Neural progenitor cell (in vitro differentiated cells): Measurements from ENCODE around the gene NPIPA7. TPM values are rescaled to one million over a fixed set of nuclear protein-coding genes. Genes with fewer than 3 reads are reported as not detected.
"Not testable (repeated sequence)": the region's sequence is repeated elsewhere in the genome, so short reads cannot be mapped to it uniquely, and the experiment has no call there.

Experiments used
- DNase-seq: peaks from one replicate; pipeline ENCODE4 v3.0.0-alpha.2; 2016; ENCODE audit warnings: low spot score
- H2AFZ ChIP-seq: fragments of 200-600 bp; sonication (generic); replicated peaks from 2 replicates; pipeline ENCODE4 v1.6.1; 2016; ENCODE audit warnings: antibody characterized with exemption
- H3F3A ChIP-seq: fragments of 200-600 bp; sonication (generic); 2 replicates; pipeline ENCODE4 v1.6.1; 2016; ENCODE audit warnings: antibody characterized with exemption, low read depth
- H3K27ac ChIP-seq: fragments of 200-600 bp; sonication (generic); 2 replicates; pipeline ENCODE4 v1.5.1; 2016; ENCODE audit warnings: mild to moderate bottlenecking
- H3K27me3 ChIP-seq: fragments of 200-600 bp; sonication (generic); 2 replicates; pipeline ENCODE4 v1.6.1; 2016; ENCODE audit warnings: mild to moderate bottlenecking, moderate library complexity
- H3K36me3 ChIP-seq: fragments of 200-600 bp; sonication (generic); 2 replicates; pipeline ENCODE4 v1.5.1; 2016
- H3K4me1 ChIP-seq: fragments of 200-600 bp; sonication (generic); 2 replicates; pipeline ENCODE4 v1.6.1; 2016; ENCODE audit warnings: mixed run types
- H3K4me2 ChIP-seq: fragments of 200-600 bp; sonication (generic); 2 replicates; pipeline ENCODE4 v1.6.1; 2016
- H3K4me3 ChIP-seq: fragments of 200-600 bp; sonication (generic); 2 replicates; pipeline ENCODE4 v1.5.1; 2016
- H3K79me2 ChIP-seq: fragments of 200-600 bp; sonication (generic); 2 replicates; pipeline ENCODE4 v1.6.1; 2016; ENCODE audit warnings: low read depth
- H3K9ac ChIP-seq: fragments of 200-600 bp; sonication (generic); 2 replicates; pipeline ENCODE4 v1.6.1; 2016
- H3K9me3 ChIP-seq: fragments of 200-600 bp; sonication (generic); 2 replicates; pipeline ENCODE4 v1.5.1; 2016; ENCODE audit warnings: low read depth
- H4K20me1 ChIP-seq: fragments of 200-600 bp; sonication (generic); 2 replicates; pipeline ENCODE4 v1.6.1; 2016; ENCODE audit warnings: low read depth
- H3K27ac Mint-ChIP-seq: 3 replicates; pipeline ENCODE4 v1.8.0; 2021; ENCODE audit warnings: mixed read lengths
- H3K27me3 Mint-ChIP-seq: 2 replicates; pipeline ENCODE4 v1.8.0; 2022; ENCODE audit warnings: low read depth, mild to moderate bottlenecking, inconsistent platforms, moderate library complexity, mixed read lengths; ENCODE audit not compliant: insufficient read depth
- H3K36me3 Mint-ChIP-seq: 3 replicates; pipeline ENCODE4 v1.8.0; 2021; ENCODE audit warnings: mixed read lengths
- H3K4me1 Mint-ChIP-seq: 3 replicates; pipeline ENCODE4 v1.8.0; 2021; ENCODE audit warnings: mixed read lengths
- H3K4me3 Mint-ChIP-seq: 3 replicates; pipeline ENCODE4 v1.8.0; 2021; ENCODE audit warnings: mild to moderate bottlenecking, moderate library complexity, mixed read lengths
- H3K9me3 Mint-ChIP-seq: 3 replicates; pipeline ENCODE4 v1.8.0; 2020; ENCODE audit warnings: mixed read lengths
- total RNA-seq: library from RNA; depleted of rRNA; stranded (reverse); fragments of >200 nt; gene quantifications from 2 replicates; pipeline ENCODE4 v1.2.3, GENCODE V29; 2015; ENCODE audit warnings: low replicate concordance

NPIPA7 gene
- total RNA-seq, 1 donor from 2014 or later, result 5.9 TPM

- H4K20me1 ChIP-seq, H2AFZ ChIP-seq, H3K27ac Mint-ChIP-seq, H3K4me3 Mint-ChIP-seq, H3K27me3 ChIP-seq, H3K27me3 Mint-ChIP-seq, DNase-seq, H3K9ac ChIP-seq, H3K9me3 Mint-ChIP-seq, H3K4me3 ChIP-seq, H3K36me3 Mint-ChIP-seq, H3K79me2 ChIP-seq, H3K4me2 ChIP-seq, H3F3A ChIP-seq, H3K36me3 ChIP-seq, H3K9me3 ChIP-seq, H3K4me1 ChIP-seq, H3K27ac ChIP-seq, H3K4me1 Mint-ChIP-seq: not testable (repeated sequence)
Observed at GRCh38 chr16:16365851-16366250, 13.1 kb upstream of the NPIPA7 start.

GRCh38 chr16:16366552-16367284 lies 12.2 kb upstream of the NPIPA7 start:
- H3K4me3 Mint-ChIP-seq, H3K36me3 ChIP-seq, H3K4me1 Mint-ChIP-seq, H3K79me2 ChIP-seq, H3K4me1 ChIP-seq, H3K9ac ChIP-seq, H3K9me3 Mint-ChIP-seq, DNase-seq, H3K4me3 ChIP-seq, H3F3A ChIP-seq, H3K27me3 ChIP-seq, H3K27ac ChIP-seq, H2AFZ ChIP-seq, H3K9me3 ChIP-seq, H4K20me1 ChIP-seq, H3K27ac Mint-ChIP-seq, H3K36me3 Mint-ChIP-seq, H3K4me2 ChIP-seq, H3K27me3 Mint-ChIP-seq: not testable (repeated sequence)

GRCh38 chr16:16367285-16367628 lies 11.7 kb upstream of the NPIPA7 start:
- H3K27me3 Mint-ChIP-seq, H3K79me2 ChIP-seq, H3K4me3 Mint-ChIP-seq, H3K36me3 Mint-ChIP-seq, H3K27me3 ChIP-seq, H4K20me1 ChIP-seq, DNase-seq, H3K27ac Mint-ChIP-seq, H3K4me1 ChIP-seq, H3F3A ChIP-seq, H3K4me3 ChIP-seq, H3K27ac ChIP-seq, H3K9ac ChIP-seq, H3K36me3 ChIP-seq, H2AFZ ChIP-seq, H3K9me3 ChIP-seq, H3K4me1 Mint-ChIP-seq, H3K9me3 Mint-ChIP-seq, H3K4me2 ChIP-seq: not testable (repeated sequence)

DNA sequence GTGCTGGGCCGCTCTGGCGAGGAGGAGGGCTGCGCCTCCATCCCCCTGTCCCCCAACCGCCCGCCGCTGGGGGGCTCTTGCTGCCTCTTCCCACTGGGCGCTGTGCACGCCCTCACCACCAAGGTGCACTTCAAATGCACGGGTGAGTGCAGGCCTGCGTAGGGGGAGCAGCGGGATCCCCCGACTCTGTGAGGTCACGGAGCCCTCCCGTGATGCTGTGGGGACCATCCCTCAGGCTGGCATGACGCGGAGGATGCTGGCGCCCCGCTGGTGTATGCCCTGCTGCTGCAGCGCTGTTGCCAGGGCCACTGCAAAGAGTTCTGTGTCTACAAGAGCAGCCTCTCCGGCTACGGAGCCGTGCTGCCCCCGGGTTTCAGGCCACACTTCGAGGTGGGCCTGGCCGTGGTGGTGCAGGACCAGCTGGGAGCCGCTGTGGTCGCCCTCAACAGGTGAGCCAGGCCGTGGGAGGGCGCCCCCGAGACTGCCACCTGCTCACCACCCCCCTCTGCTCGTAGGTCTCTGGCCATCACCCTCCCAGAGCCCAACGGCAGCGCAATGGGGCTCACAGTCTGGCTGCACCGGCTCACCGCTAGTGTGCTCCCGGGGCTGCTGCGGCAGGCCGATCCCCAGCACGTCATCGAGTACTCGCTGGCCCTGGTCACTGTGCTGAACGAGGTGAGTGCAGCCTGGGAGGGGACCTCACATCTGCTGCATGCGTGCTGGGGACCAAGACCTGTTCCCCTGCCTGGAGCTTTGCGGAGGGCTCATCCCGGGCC lies 9.7 kb upstream of the NPIPA7 start:
- DNase-seq, H3K27me3 Mint-ChIP-seq, H3K9me3 ChIP-seq, H3K4me1 Mint-ChIP-seq, H2AFZ ChIP-seq, H3K9me3 Mint-ChIP-seq, H3K27me3 ChIP-seq, H3K79me2 ChIP-seq, H3F3A ChIP-seq, H3K36me3 ChIP-seq, H3K4me1 ChIP-seq, H3K4me3 Mint-ChIP-seq, H3K4me2 ChIP-seq, H3K4me3 ChIP-seq, H4K20me1 ChIP-seq, H3K36me3 Mint-ChIP-seq, H3K27ac ChIP-seq, H3K27ac Mint-ChIP-seq, H3K9ac ChIP-seq: not testable (repeated sequence)

GRCh38 chr16:16371136-16371735 lies 7.7 kb upstream of the NPIPA7 start:
- not testable (repeated sequence) for H3K79me2 ChIP-seq, H4K20me1 ChIP-seq, H3K36me3 ChIP-seq, H3K4me3 Mint-ChIP-seq, H3F3A ChIP-seq, H3K9me3 ChIP-seq, H3K4me2 ChIP-seq, H3K27me3 Mint-ChIP-seq, H3K36me3 Mint-ChIP-seq, H3K27me3 ChIP-seq, H3K9me3 Mint-ChIP-seq, H3K4me3 ChIP-seq, H3K4me1 Mint-ChIP-seq, H3K27ac Mint-ChIP-seq, H3K9ac ChIP-seq, DNase-seq, H3K27ac ChIP-seq, H2AFZ ChIP-seq, H3K4me1 ChIP-seq

DNA sequence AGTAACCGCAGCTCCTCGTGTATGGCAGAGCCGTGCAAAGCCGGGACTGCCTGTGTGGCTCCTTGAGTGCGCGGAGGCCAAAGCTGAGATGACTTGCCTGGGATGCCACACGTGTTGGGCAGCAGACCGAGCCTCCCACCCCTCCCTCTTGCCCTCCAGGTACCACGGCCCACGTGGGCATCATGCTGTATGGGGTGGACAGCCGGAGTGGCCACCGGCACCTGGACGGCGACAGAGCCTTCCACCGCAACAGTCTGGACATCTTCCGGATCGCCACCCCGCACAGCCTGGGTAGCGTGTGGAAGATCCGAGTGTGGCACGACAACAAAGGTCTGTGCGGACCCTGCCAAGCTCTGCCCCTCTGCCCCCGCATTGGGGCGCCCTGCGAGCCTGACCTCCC lies 4.7 kb upstream of the NPIPA7 start:
- not testable (repeated sequence) for H3K4me3 Mint-ChIP-seq, H4K20me1 ChIP-seq, H3K36me3 ChIP-seq, H3K4me2 ChIP-seq, DNase-seq, H3K27ac ChIP-seq, H3K9ac ChIP-seq, H3K4me1 ChIP-seq, H3K4me1 Mint-ChIP-seq, H2AFZ ChIP-seq, H3K27me3 ChIP-seq, H3K27ac Mint-ChIP-seq, H3K9me3 ChIP-seq, H3K9me3 Mint-ChIP-seq, H3F3A ChIP-seq, H3K79me2 ChIP-seq, H3K27me3 Mint-ChIP-seq, H3K36me3 Mint-ChIP-seq, H3K4me3 ChIP-seq

DNA sequence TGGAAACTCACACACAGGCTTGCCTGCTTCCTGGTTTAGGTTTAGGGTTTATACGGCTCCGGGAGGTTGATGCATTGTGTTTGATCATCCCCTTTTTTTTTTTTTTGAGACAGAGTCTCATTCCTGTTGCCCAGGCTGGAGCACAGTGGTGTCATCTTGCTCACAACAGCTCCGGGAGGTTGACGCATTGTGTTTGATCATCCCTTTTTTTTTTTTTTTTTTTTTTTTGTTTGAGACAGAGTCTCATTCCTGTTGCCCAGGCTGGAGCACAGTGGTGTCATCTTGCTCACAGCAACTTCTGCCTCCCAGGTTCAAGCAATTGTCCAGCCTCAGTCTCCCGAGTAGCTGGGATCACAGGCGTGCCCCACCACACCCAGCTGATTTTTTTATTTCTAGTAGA lies 20.7 kb downstream of the NPIPA7 start:
- H3K36me3 ChIP-seq, H4K20me1 ChIP-seq, H3K4me2 ChIP-seq, H3K27ac Mint-ChIP-seq, H3K27me3 ChIP-seq, H3K36me3 Mint-ChIP-seq, H2AFZ ChIP-seq, H3K9me3 Mint-ChIP-seq, H3K9ac ChIP-seq, DNase-seq, H3F3A ChIP-seq, H3K27me3 Mint-ChIP-seq, H3K4me1 Mint-ChIP-seq, H3K27ac ChIP-seq, H3K9me3 ChIP-seq, H3K4me3 Mint-ChIP-seq, H3K4me1 ChIP-seq, H3K4me3 ChIP-seq, H3K79me2 ChIP-seq: not testable (repeated sequence)

DNA sequence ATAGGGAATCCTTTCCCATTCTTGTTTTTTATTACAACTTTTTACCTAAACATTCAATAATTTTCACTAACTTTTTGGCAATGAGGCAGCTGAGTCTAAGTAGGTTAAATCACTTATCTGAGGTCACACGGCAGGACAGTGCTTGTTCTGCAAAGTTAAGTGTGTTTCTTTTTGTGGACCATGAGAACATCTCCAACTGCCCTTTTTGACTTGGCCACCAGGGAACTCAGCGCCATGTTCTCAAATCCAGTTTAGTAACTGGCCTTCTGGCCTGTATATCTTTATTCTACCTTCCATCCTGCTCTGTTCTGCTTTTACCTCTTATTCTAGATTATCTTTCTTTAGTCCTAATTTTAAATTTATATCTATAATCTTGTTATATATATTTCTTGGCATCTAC lies 23.4 kb downstream of the NPIPA7 start:
- not testable (repeated sequence) for H3K79me2 ChIP-seq, H3K9me3 Mint-ChIP-seq, H3K36me3 ChIP-seq, H3K4me3 ChIP-seq, H2AFZ ChIP-seq, H3K27ac Mint-ChIP-seq, H4K20me1 ChIP-seq, H3K27me3 ChIP-seq, H3K4me3 Mint-ChIP-seq, H3K4me1 ChIP-seq, DNase-seq, H3K9ac ChIP-seq, H3F3A ChIP-seq, H3K4me2 ChIP-seq, H3K36me3 Mint-ChIP-seq, H3K4me1 Mint-ChIP-seq, H3K27me3 Mint-ChIP-seq, H3K9me3 ChIP-seq, H3K27ac ChIP-seq
